Osteoblast (primary cell): ENCODE data around the gene CACNA1D. TPM values are rescaled to one million over a fixed set of nuclear protein-coding genes. Genes with fewer than 3 reads are reported as not detected.

Source experiments
- DNase-seq: peaks from one replicate; pipeline ENCODE4 v3.0.0; 2011; ENCODE audit warnings: low spot score, mixed read lengths; ENCODE audit not compliant: insufficient read length; ENCODE audit errors: missing footprints
- H2AFZ ChIP-seq: 2 replicates; pipeline ENCODE4 v1.6.0; 2011; ENCODE audit warnings: mild to moderate bottlenecking, low read length
- H3K27ac ChIP-seq: 2 replicates; pipeline ENCODE4 v1.5.1; 2011; ENCODE audit warnings: mild to moderate bottlenecking, low read depth, low read length, moderate library complexity
- H3K27me3 ChIP-seq: 2 replicates; pipeline ENCODE4 v1.6.0; 2012; ENCODE audit warnings: mild to moderate bottlenecking, control low read depth, inconsistent platforms, low read length, moderate library complexity; ENCODE audit not compliant: insufficient read depth
- H3K36me3 ChIP-seq: 2 replicates; pipeline ENCODE4 v1.5.1; 2011; ENCODE audit warnings: mild to moderate bottlenecking, low read length, control low read depth, moderate library complexity; ENCODE audit not compliant: insufficient read depth
- H3K4me1 ChIP-seq: 2 replicates; pipeline ENCODE4 v1.5.1; 2011; ENCODE audit warnings: mild to moderate bottlenecking, low read length, control low read depth, moderate library complexity; ENCODE audit not compliant: insufficient read depth
- H3K4me2 ChIP-seq: 2 replicates; pipeline ENCODE4 v1.6.0; 2011; ENCODE audit warnings: mild to moderate bottlenecking, low read length; ENCODE audit not compliant: insufficient read depth
- H3K4me3 ChIP-seq: fragments of 200-600 bp; sonication (generic); 3 replicates; pipeline ENCODE4 v1.5.1; 2012; ENCODE audit warnings: mild to moderate bottlenecking, low read length, inconsistent platforms; ENCODE audit not compliant: insufficient read depth
- H3K79me2 ChIP-seq: 2 replicates; pipeline ENCODE4 v1.6.0; 2012; ENCODE audit warnings: mild to moderate bottlenecking, low read length, control low read depth, inconsistent platforms; ENCODE audit not compliant: insufficient read depth
- H3K9me3 ChIP-seq: 2 replicates; pipeline ENCODE4 v1.5.1; 2011; ENCODE audit warnings: low read depth, low read length, control low read depth
- H4K20me1 ChIP-seq: 2 replicates; pipeline ENCODE4 v1.6.0; 2012; ENCODE audit warnings: mild to moderate bottlenecking, low read length, control low read depth; ENCODE audit not compliant: insufficient read depth
- CTCF ChIP-seq: IDR thresholded peaks from 2 replicates; pipeline ENCODE4 v1.5.1; 2011; ENCODE audit warnings: mild to moderate bottlenecking, low read depth, low read length, moderate library complexity; ENCODE audit errors: extremely low read depth
- total RNA-seq: library from RNA; depleted of rRNA; stranded (reverse); fragments of >200 nt; gene quantifications from 2 replicates; pipeline ENCODE4 v1.2.3, GENCODE V29; 2012

CACNA1D gene
- total RNA-seq, 1 donor: under 0.01 TPM

GRCh38 chr3:53534216-53534615 lies 39.8 kb downstream of the CACNA1D start:
- Histone ChIP-seq H3K4me1 (no peaks in the 10 kb centered on the region), H3K9me3 (no peaks in the 10 kb centered on the region), H3K27me3 (no peaks in the 10 kb centered on the region), H3K4me2 (no peak overlapping the region), H3K36me3 (no peaks in the 10 kb centered on the region), H4K20me1 (no peaks in the 10 kb centered on the region), H3K79me2 (no peaks in the 10 kb centered on the region), H2AFZ (no peak overlapping the region), H3K27ac (no peak overlapping the region), H3K4me3 (no peak overlapping the region)
- DNase-seq: no peak
- TF ChIP-seq CTCF: no peak

- Histone ChIP-seq H3K4me1 (no peaks in the 10 kb centered on the region), H3K36me3 (no peaks in the 10 kb centered on the region), H4K20me1 (no peaks in the 10 kb centered on the region), H3K4me3 (no peak overlapping the region), H3K27me3 (no peaks in the 10 kb centered on the region), H3K27ac (no peak overlapping the region), H3K4me2 (no peak overlapping the region), H3K9me3 (no peaks in the 10 kb centered on the region), H3K79me2 (no peaks in the 10 kb centered on the region), H2AFZ (no peak overlapping the region)
- no peak for TF ChIP-seq CTCF
- DNase-seq: no peak
These were observed 40.4 kb downstream of the CACNA1D start for GRCh38 chr3:53534676-53535400.

GRCh38 chr3:53536282-53536681 lies 41.9 kb downstream of the CACNA1D start:
- Histone ChIP-seq H3K4me1 (no peaks in the 10 kb centered on the region), H3K36me3 (no peaks in the 10 kb centered on the region), H3K79me2 (no peaks in the 10 kb centered on the region), H3K27me3 (no peaks in the 10 kb centered on the region), H2AFZ (no peak overlapping the region), H3K4me3 (no peak overlapping the region), H4K20me1 (no peaks in the 10 kb centered on the region), H3K4me2 (no peak overlapping the region), H3K9me3 (no peaks in the 10 kb centered on the region), H3K27ac (no peak overlapping the region)
- TF ChIP-seq CTCF: no peak
- no peak for DNase-seq

GRCh38 chr3:53544357-53544756 lies 49.9 kb downstream of the CACNA1D start:
- H3K36me3 ChIP-seq: no peaks in the 10 kb centered on the region
- no peak overlapping the region for H2AFZ ChIP-seq
- H3K4me2 ChIP-seq: no peak overlapping the region
- H3K4me1 ChIP-seq: no peaks in the 10 kb centered on the region
- no peak overlapping the region for H3K27ac ChIP-seq
- no peak overlapping the region for H3K4me3 ChIP-seq
- DNase-seq: no peak
- no peaks in the 10 kb centered on the region for H3K9me3 ChIP-seq
- no peaks in the 10 kb centered on the region for H3K79me2 ChIP-seq
- no peaks in the 10 kb centered on the region for H4K20me1 ChIP-seq
- TF ChIP-seq CTCF: no peak
- H3K27me3 ChIP-seq: no peaks in the 10 kb centered on the region
